ENCODE measurements around the gene UGT3A2.

GRCh38 chr5:36089989-36090388 is 23.3 kb upstream of the UGT3A2 start:
- TF ChIP-seq, protein P1, sequence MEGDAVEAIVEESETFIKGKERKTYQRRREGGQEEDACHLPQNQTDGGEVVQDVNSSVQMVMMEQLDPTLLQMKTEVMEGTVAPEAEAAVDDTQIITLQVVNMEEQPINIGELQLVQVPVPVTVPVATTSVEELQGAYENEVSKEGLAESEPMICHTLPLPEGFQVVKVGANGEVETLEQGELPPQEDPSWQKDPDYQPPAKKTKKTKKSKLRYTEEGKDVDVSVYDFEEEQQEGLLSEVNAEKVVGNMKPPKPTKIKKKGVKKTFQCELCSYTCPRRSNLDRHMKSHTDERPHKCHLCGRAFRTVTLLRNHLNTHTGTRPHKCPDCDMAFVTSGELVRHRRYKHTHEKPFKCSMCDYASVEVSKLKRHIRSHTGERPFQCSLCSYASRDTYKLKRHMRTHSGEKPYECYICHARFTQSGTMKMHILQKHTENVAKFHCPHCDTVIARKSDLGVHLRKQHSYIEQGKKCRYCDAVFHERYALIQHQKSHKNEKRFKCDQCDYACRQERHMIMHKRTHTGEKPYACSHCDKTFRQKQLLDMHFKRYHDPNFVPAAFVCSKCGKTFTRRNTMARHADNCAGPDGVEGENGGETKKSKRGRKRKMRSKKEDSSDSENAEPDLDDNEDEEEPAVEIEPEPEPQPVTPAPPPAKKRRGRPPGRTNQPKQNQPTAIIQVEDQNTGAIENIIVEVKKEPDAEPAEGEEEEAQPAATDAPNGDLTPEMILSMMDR (IDR thresholded peaks at IDR 0.05) = no peak
- TF ChIP-seq EP300 (IDR thresholded peaks at IDR 0.05) (no peak), POLR2A (IDR thresholded peaks at IDR 0.05) (no peak), POLR2AphosphoS5 (IDR thresholded peaks at IDR 0.05) (no peak)

Measured in sigmoid colon (tissue), 4 donors.